ENCODE measurements around the gene C6orf89.

The C6orf89 gene

DNA sequence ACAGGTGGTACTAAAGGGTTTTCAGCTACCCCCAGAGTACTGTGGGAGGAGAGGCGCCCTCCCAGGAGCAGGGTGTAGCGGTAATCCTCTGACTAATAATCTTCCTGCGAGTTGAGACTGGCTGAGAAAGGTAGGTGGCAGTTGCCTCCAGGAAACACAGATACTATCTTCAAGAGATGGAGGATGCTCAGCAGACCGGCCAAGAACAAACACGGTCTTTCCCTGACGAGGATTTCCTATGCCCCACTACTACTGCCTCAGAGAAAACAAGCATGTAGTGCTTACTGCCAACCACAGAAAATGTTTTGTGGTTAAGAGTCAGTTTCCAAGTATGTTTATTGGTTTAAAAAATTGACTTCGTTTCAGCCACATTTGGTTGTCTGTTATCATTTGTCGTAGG lies 26.8 kb downstream of the C6orf89 start:
- TF ChIP-seq, protein P1, sequence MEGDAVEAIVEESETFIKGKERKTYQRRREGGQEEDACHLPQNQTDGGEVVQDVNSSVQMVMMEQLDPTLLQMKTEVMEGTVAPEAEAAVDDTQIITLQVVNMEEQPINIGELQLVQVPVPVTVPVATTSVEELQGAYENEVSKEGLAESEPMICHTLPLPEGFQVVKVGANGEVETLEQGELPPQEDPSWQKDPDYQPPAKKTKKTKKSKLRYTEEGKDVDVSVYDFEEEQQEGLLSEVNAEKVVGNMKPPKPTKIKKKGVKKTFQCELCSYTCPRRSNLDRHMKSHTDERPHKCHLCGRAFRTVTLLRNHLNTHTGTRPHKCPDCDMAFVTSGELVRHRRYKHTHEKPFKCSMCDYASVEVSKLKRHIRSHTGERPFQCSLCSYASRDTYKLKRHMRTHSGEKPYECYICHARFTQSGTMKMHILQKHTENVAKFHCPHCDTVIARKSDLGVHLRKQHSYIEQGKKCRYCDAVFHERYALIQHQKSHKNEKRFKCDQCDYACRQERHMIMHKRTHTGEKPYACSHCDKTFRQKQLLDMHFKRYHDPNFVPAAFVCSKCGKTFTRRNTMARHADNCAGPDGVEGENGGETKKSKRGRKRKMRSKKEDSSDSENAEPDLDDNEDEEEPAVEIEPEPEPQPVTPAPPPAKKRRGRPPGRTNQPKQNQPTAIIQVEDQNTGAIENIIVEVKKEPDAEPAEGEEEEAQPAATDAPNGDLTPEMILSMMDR (conservative IDR thresholded peaks at IDR 0.05; ENCODE audit: low read depth, low read length): peak; percentile 40
- DNase-seq (ENCODE audit: low read depth): peak; percentile 94
- no peak overlapping the region for H3K4me3 ChIP-seq (ENCODE audit: low read depth, low read length)

DNA sequence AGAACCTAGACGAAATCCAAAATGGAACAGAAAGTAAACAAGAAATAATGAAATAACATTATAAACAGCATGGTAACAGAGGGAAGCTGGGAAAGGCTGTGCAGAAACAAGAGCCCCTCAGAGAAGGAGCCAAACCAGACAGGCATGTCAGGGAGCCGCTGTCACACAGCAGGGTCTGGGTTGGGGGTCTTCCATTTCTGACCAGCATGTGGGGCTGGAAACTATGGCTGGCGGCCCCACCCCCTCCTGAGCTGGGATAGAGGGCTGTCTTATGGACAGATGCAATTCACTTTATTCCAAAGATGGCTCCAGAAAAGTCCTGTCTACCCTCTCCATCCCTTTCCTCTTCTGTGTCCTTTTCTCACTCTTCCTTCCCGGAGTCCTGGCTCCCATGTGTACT lies 27.3 kb downstream of the C6orf89 start:
- H3K4me3 ChIP-seq (ENCODE audit: low read depth, low read length): no peak overlapping the region
- TF ChIP-seq, protein P1 (conservative IDR thresholded peaks at IDR 0.05; ENCODE audit: low read depth, low read length): no peak
- DNase-seq (ENCODE audit: low read depth): no peak

DNA sequence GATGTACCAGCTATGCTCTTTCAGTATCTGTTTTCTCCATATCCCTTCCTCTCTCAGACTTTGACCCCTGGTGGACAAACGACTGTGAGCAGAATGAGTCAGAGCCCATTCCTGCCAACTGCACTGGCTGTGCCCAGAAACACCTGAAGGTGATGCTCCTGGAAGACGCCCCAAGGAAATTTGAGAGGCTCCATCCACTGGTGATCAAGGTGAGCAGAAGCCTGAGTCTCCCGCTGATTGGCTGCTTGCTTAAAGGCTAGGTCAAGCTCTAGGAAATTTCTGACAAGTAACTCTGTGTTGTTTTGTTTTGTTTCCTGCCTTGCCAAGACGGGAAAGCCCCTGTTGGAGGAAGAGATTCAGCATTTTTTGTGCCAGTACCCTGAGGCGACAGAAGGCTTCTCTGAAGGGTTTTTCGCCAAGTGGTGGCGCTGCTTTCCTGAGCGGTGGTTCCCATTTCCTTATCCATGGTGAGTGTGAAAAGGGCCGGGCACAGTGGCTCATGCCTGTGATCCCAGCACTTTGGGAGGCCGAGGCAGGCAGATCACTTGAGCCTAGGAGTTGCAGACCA lies 28.6 kb downstream of the C6orf89 start:
- TF ChIP-seq, protein P1 (conservative IDR thresholded peaks at IDR 0.05; ENCODE audit: low read depth, low read length): peak; percentile 55
- H3K4me3 ChIP-seq (ENCODE audit: low read depth, low read length): no peak overlapping the region
- peak; percentile 63 for DNase-seq (ENCODE audit: low read depth)

DNA sequence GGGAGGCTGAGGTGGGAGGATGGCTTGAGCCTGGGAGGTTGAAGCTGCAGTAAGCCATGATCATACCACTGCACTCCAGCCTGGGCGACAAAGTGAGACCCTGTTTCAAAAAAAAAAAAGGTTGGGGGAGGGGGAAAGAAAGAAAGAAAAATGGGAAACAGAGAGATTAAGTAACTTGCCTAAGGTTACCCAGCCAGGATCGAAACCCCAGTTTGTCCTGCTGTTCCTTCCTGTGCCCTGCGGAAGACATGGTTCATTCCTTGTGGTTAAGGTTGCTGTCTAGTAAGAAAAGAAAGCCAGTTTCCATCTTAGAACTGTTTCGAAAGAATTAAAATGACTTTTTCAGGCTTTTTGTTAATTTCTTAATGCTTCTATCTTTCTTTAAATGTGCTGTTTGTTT lies 29.8 kb downstream of the C6orf89 start:
- DNase-seq (ENCODE audit: low read depth): peak; percentile 51
- TF ChIP-seq, protein P1 (conservative IDR thresholded peaks at IDR 0.05; ENCODE audit: low read depth, low read length): no peak
- H3K4me3 ChIP-seq (ENCODE audit: low read depth, low read length): no peak overlapping the region

DNA sequence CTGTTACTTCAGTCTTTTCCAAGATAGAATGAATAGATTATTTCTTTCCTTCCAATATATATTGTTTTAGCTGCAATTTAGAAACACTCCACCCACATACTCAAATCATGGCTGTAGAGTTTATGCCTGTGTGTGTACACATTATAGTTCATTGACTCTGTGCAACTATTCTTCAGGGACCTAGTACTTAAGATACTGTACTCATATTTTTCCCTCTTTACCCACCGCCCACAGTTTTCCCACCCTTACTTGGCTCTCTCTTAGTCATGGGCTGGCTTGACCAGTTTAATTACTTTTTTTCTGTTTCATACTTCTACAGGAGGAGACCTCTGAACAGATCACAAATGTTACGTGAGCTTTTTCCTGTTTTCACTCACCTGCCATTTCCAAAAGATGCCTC lies 30.4 kb downstream of the C6orf89 start:
- DNase-seq (ENCODE audit: low read depth): no peak
- TF ChIP-seq, protein P1 (conservative IDR thresholded peaks at IDR 0.05; ENCODE audit: low read depth, low read length): no peak
- H3K4me3 ChIP-seq (ENCODE audit: low read depth, low read length): no peak overlapping the region

DNA sequence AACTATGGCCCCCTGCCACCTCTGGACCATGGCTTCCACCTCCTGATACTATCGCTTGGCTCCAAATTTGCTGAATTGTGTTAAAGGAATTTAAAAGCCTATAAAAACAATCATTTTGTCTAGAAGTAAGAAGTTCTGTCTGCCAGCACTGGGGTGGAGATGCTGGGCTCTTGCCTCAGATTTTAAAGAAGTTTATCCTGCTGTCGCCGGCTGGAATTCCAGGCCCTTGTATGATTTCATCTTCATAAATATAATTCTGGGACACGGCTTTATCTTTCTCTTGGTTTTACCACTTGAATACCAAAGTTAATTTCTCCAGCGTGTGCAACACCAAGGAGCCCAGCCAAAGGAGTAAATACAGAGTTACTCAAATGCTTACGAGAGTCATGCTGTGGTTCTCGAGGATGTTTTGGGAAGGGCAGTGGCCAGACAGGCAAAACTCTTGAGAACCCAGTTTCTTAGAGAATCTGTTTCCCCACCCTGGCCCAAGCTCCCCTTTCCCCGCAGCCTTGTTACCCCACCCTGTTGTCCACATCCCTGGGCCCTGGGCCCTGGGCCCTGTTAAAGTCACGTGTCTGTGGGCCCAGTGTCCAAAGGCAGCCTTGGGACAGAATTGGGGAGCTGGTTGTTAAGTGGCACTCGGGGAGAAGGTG lies 31.9 kb downstream of the C6orf89 start:
- DNase-seq (ENCODE audit: low read depth): peak; percentile 48
- TF ChIP-seq, protein P1 (conservative IDR thresholded peaks at IDR 0.05; ENCODE audit: low read depth, low read length): no peak

DNA sequence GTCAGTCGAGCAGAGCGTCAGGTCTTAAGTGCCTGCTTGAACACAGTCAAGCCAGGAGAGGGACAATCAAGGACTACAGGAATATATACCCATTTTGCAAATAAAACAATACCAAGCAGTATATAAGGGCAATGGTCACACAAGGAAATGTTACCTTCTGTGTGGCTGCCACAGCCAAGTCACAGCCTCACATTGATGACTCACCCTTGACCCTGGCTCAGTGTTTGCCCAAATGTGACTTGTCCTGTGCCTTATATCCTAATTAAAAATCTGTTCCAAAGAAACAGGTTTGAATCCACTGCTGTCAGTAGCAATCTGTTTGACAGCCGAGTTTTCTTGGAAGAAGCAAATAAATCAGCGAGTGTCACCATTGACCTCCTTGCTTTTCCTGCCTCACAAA lies 34.3 kb downstream of the C6orf89 start:
- H3K4me3 ChIP-seq (ENCODE audit: low read depth, low read length): no peak overlapping the region
- TF ChIP-seq, protein P1 (conservative IDR thresholded peaks at IDR 0.05; ENCODE audit: low read depth, low read length): no peak
- no peak for DNase-seq (ENCODE audit: low read depth)

More for the DNA sequence above, 31.9 kb downstream of the C6orf89 start:
- no peak overlapping the region for H3K4me3 ChIP-seq (ENCODE audit: low read depth, low read length)
